ENCODE measurements around the gene PDE10A. TPM values are rescaled to one million over a fixed set of nuclear protein-coding genes. Genes with fewer than 3 reads are reported as not detected.

The PDE10A gene
- total and polyA plus RNA-seq, 2 of the 8 experiments (the other 6 are each of a cell fraction or from before 2014, with no cell fraction given) = 1.1 to 2.4 TPM

- Histone ChIP-seq H3K23me2 (ENCODE audit: low read depth, low read length) (0 out of 2 replicates have a peak, but pooled peaks cover 2% of the 10 kb centered on the region), H2BK120ac (replicated peaks; ENCODE audit: low read depth, low read length) (no peak overlapping the region), H3K79me1 (ENCODE audit: low read depth, low read length) (no peaks in the 10 kb centered on the region), H3K27ac (ENCODE audit: low read depth, low read length) (no peak overlapping the region), H3K4me1 (replicated peaks in 1 of 4; ENCODE audit: control insufficient read depth in 3 of 4, insufficient read depth in 4 of 4, low read length in 3 of 4) (peaks cover 0 to 4% (median 0%) of the 10 kb centered on the region in 4 experiments; a peak in 4 of 7 replicates), H3K4me3 (ENCODE audit: extremely low read depth in 1 of 4, insufficient read depth in 2 of 4, low read depth in 3 of 4, low read length in 4 of 4) (no peak overlapping the region), H3K9ac (replicated peaks in 1 of 4; ENCODE audit: extremely low read depth in 1 of 4, low read depth in 3 of 4, low read length in 3 of 4) (no peak overlapping the region), H2BK20ac (ENCODE audit: low read length) (no peak overlapping the region), H4K5ac (ENCODE audit: insufficient read length, low read depth, low read length) (no peak overlapping the region), H2BK15ac (ENCODE audit: low read length) (no peak overlapping the region), H3K36me3 (ENCODE audit: control insufficient read depth in 2 of 4, insufficient read depth in 4 of 4, low read length in 3 of 4) (no peaks in the 10 kb centered on the region), H4K20me1 (replicated peaks in 1 of 2; ENCODE audit: control insufficient read depth in 1 of 2, insufficient read depth in 2 of 2, low read length in 2 of 2) (no peaks in the 10 kb centered on the region), H3K4ac (replicated peaks; ENCODE audit: insufficient read length, low read depth, low read length) (no peak overlapping the region), H3K56ac (replicated peaks; ENCODE audit: insufficient read length, low read depth, low read length) (no peak overlapping the region), H2AFZ (ENCODE audit: low read length) (no peak overlapping the region), H2AK5ac (ENCODE audit: low read depth, low read length) (no peak overlapping the region), H3K9me3 (ENCODE audit: insufficient read depth in 2 of 2, low read depth in 1 of 2, low read length in 1 of 2) (0 out of 4 replicates have a peak, but pooled peaks cover 3% of the 10 kb centered on the region in 2 experiments), H3K27me3 (replicated peaks in 1 of 4; ENCODE audit: control insufficient read depth in 3 of 4, extremely low read depth in 1 of 4, insufficient read depth in 3 of 4, low read length in 3 of 4) (peaks cover 0 to 4% (median 0%) of the 10 kb centered on the region in 4 experiments; a peak in 2 of 7 replicates), H2BK12ac (ENCODE audit: low read depth, low read length) (no peak overlapping the region), H2BK5ac (ENCODE audit: low read depth, low read length) (no peak overlapping the region), H3K18ac (ENCODE audit: extremely low read depth, low read length) (no peak overlapping the region), H3K79me2 (ENCODE audit: control insufficient read depth in 1 of 2, insufficient read depth in 2 of 2, low read length in 2 of 2) (no peaks in the 10 kb centered on the region), H3K23ac (ENCODE audit: insufficient read length) (no peak overlapping the region), H4K8ac (ENCODE audit: extremely low read depth, insufficient read depth, low read length) (no peak overlapping the region), H3K4me2 (ENCODE audit: insufficient read depth in 1 of 2, low read depth in 2 of 2, low read length in 2 of 2) (no peak overlapping the region), H4K91ac (replicated peaks; ENCODE audit: insufficient read length, low read length) (no peak overlapping the region), H3K14ac (ENCODE audit: insufficient read length) (no peak overlapping the region)
- no peak for DNase-seq (ENCODE audit: low read depth in 1 of 2, low spot score in 2 of 2)
- FAIRE-seq = no peak
- ChIA-PET CTCF (ENCODE audit: partially characterized antibody) (interaction anchor here (1.0 to 3.5 kb wide), 4 partner anchors 10 to 361 kb away, joined by 3 to 24 read pairs (median 10); no protein-coding TSS in a partner anchor), POLR2A (ENCODE audit: partially characterized antibody) (interaction anchor here (0.7 to 1.1 kb wide), 2 partner anchors 9 to 645 kb away, joined by 3 read pairs; no protein-coding TSS in a partner anchor)
- 81% methylated on average over 6 of the region's 6 CpGs; no CpG with 5 or more reads in 1 of the 2 experiments for WGBS, 2 experiments (ENCODE audit: extremely low coverage in 1 of 2, insufficient coverage in 1 of 2, insufficient read length in 1 of 2, insufficient replicate concordance in 2 of 2, low coverage in 1 of 2, low lambda C conversion rate in 2 of 2, missing lambda C conversion rate in 1 of 2)
- TF ChIP-seq KDM4A (IDR thresholded peaks at IDR 0.05; ENCODE audit: low read depth, low read length, severe bottlenecking) (no peak), RNF2 (IDR thresholded peaks at IDR 0.05; ENCODE audit: borderline replicate concordance, low read depth, low read length, missing control alignments, poor library complexity, severe bottlenecking) (no peak), ZNF274 (IDR thresholded peaks at IDR 0.05; ENCODE audit: borderline replicate concordance, extremely low read depth, low read length) (no peak), CBX5 (IDR thresholded peaks at IDR 0.05; ENCODE audit: low read depth, low read length) (no peak), CREB1 (IDR thresholded peaks at IDR 0.05) (no peak), SIRT6 (IDR thresholded peaks at IDR 0.05; ENCODE audit: low read length) (no peak), POLR2AphosphoS5 (IDR thresholded peaks at IDR 0.05; ENCODE audit: low read depth, low read length) (peak; percentile 32; the same call in 1 of the 2 replicates), CEBPB (IDR thresholded peaks at IDR 0.05; ENCODE audit: low read depth, low read length) (peak; percentile 84), SIX5 (IDR thresholded peaks at IDR 0.05; ENCODE audit: low read depth, low read length) (no peak), TAF1 (IDR thresholded peaks at IDR 0.05; ENCODE audit: low read depth, low read length) (no peak), SP2 (IDR thresholded peaks at IDR 0.05; ENCODE audit: low read length) (no peak)
- TF ChIP-seq, protein P1, sequence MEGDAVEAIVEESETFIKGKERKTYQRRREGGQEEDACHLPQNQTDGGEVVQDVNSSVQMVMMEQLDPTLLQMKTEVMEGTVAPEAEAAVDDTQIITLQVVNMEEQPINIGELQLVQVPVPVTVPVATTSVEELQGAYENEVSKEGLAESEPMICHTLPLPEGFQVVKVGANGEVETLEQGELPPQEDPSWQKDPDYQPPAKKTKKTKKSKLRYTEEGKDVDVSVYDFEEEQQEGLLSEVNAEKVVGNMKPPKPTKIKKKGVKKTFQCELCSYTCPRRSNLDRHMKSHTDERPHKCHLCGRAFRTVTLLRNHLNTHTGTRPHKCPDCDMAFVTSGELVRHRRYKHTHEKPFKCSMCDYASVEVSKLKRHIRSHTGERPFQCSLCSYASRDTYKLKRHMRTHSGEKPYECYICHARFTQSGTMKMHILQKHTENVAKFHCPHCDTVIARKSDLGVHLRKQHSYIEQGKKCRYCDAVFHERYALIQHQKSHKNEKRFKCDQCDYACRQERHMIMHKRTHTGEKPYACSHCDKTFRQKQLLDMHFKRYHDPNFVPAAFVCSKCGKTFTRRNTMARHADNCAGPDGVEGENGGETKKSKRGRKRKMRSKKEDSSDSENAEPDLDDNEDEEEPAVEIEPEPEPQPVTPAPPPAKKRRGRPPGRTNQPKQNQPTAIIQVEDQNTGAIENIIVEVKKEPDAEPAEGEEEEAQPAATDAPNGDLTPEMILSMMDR (IDR thresholded peaks at IDR 0.05; ENCODE audit: control extremely low read depth in 1 of 3, insufficient read depth in 1 of 3, low read depth in 1 of 3, low read length in 3 of 3) = no peak
Measured at GRCh38 chr6:165458134-165458533, 204.9 kb downstream of the PDE10A start.
